ENCODE data around the gene COP1.
"Not testable (repeated sequence)": the region's sequence is repeated elsewhere in the genome, so short reads cannot be mapped to it uniquely, and the experiment has no call there.

The COP1 gene

GRCh38 chr1:176206961-176207902 lies at the start of gene COP1:
TSS of gene COP1 (minus strand) at chr1:176207286. CDS start at chr1:176206978, 308 bp downstream.
- peak; percentile 92 for DNase-seq (ENCODE audit: low read depth)

- no peak for DNase-seq (ENCODE audit: low read depth)
These were observed 45.1 kb upstream of the COP1 start for GRCh38 chr1:176252191-176252590.

GRCh38 chr1:176244851-176245250 lies 37.8 kb upstream of the COP1 start:
- no peak for DNase-seq (ENCODE audit: low read depth)

GRCh38 chr1:176243746-176244145 lies 36.7 kb upstream of the COP1 start:
- peak; percentile 11 for DNase-seq (ENCODE audit: low read depth)

- DNase-seq (ENCODE audit: low read depth) = peak; percentile 76
These were observed 34.4 kb upstream of the COP1 start for GRCh38 chr1:176241385-176242015.

- not testable (repeated sequence) for DNase-seq (ENCODE audit: low read depth)
These were observed 26.6 kb upstream of the COP1 start for GRCh38 chr1:176233657-176234056.

- no peak for DNase-seq (ENCODE audit: low read depth)
These were observed 20.5 kb upstream of the COP1 start for GRCh38 chr1:176227579-176227978.

DNA sequence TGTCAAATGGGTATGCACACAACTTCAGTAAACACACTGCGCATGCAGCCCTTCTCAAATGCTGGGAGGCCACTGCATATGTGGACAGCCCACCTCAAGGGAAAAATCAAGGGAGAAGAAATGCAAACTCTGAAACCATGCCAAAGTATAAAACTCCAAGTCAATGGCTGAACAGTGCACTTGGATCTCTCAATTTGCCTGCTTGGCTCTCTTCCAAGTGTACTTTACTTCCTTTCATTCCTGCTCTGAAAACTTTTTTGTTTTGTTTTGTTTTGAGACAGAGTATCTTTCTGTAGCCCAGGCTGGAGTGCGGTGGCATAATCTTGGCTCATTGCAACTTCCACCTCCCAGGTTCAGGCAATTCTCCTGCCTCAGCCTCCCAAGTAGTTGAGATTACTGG lies 18.8 kb upstream of the COP1 start:
- no peak for DNase-seq (ENCODE audit: low read depth)

GRCh38 chr1:176225479-176225875 lies 18.4 kb upstream of the COP1 start:
- DNase-seq (ENCODE audit: low read depth) = no peak

- no peak for DNase-seq (ENCODE audit: low read depth)
These were observed 15.1 kb upstream of the COP1 start for GRCh38 chr1:176222196-176222595.

GRCh38 chr1:176220100-176220689 lies 13.1 kb upstream of the COP1 start:
- DNase-seq (ENCODE audit: low read depth) = no peak

- no peak for DNase-seq (ENCODE audit: low read depth)
These were observed 10.5 kb upstream of the COP1 start for GRCh38 chr1:176217461-176218099.

DNA sequence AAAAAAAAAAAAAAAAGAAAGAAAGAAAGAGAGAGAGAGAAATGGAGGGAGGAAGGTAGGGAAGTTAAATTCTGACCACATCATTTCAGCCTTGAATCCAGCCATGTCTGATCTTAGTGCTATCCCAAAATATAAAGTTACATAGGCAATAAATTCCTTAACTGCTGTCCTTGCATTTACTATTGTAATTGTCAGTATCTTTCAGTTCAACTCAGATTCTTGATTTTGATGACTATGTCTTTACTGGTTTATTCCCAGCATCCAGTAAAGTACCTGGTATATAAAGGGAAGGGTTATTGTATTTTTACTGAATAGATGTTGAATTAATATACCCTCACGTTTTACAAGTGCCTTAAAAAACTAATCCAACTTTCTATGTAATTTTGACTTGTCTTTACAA lies 8.9 kb upstream of the COP1 start:
- DNase-seq (ENCODE audit: low read depth) = no peak

GRCh38 chr1:176211396-176212165 lies 4.5 kb upstream of the COP1 start:
- DNase-seq (ENCODE audit: low read depth) = no peak

- DNase-seq (ENCODE audit: low read depth) = no peak
These were observed 948 bp upstream of the COP1 start for GRCh38 chr1:176208034-176208433.

GRCh38 chr1:176206006-176206960 lies 803 bp downstream of the COP1 start:
- DNase-seq (ENCODE audit: low read depth) = peak; percentile 15

DNA sequence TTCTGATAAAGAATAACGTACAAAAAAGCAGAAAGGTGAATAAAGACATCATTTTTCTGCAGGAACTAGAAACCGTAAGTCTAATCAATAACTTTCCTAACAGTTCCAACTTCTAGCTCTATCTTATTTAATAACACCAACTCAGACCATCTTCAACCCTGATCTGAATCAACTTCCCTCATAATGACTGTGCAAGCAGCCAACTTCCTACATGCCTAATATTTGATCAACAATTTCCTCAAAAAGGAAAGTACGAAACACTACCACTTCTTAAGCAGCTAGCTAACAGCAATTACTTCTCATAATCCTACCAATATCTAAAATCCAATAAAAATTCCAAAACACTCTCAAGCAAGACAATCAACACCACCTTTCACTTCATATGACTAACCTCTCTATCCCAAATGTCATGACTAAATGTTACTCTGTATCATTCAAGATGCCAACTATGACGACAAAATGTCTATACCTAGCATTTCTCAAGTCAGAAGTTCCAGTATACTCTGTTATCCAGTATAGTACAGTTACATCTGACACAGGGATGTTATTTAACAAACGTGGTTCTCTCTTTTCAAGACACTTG lies 1.7 kb downstream of the COP1 start:
- DNase-seq (ENCODE audit: low read depth) = no peak

DNA sequence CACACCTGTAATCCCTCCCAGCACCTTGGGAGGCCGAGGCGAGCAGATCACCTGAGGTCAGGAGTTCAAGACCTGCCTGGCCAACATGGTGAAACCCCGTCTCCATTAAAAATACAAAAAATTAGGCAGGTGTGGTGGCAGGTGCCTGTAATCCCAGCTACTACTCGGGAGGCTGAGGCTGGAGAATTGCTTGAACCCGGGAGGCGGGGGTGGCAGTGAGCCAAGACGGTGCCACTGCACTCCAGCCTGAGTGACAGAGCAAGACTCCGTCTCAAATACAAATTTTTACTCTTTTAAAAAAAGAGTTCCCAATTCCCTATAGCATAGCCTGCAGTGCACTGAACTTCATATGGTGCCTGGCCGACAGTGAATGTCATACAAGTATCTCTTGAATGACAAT lies 2.4 kb downstream of the COP1 start:
- not testable (repeated sequence) for DNase-seq (ENCODE audit: low read depth)

- no peak for DNase-seq (ENCODE audit: low read depth)
These were observed 3.4 kb downstream of the COP1 start for GRCh38 chr1:176203735-176204134.

- no peak for DNase-seq (ENCODE audit: low read depth)
These were observed 5.5 kb downstream of the COP1 start for GRCh38 chr1:176201568-176201967.

Data from fibroblast of gingiva (primary cell).